ENCODE measurements around the gene ATP2A3.
"Not testable (repeated sequence)": the region's sequence is repeated elsewhere in the genome, so short reads cannot be mapped to it uniquely, and the experiment has no call there.

Gene ATP2A3

GRCh38 chr17:3964203-3965117, at the start of gene ATP2A3:
Gene ATP2A3, minus strand, starts transcription at chr17:3964437. Its CDS starts 146 bp downstream, at chr17:3964291.
- no peak for DNase-seq

- no peak for DNase-seq
Measured at GRCh38 chr17:4010754-4011153, 46.5 kb upstream of the ATP2A3 start.

- no peak for DNase-seq
Measured at GRCh38 chr17:4009186-4009785, 45.0 kb upstream of the ATP2A3 start.

DNA sequence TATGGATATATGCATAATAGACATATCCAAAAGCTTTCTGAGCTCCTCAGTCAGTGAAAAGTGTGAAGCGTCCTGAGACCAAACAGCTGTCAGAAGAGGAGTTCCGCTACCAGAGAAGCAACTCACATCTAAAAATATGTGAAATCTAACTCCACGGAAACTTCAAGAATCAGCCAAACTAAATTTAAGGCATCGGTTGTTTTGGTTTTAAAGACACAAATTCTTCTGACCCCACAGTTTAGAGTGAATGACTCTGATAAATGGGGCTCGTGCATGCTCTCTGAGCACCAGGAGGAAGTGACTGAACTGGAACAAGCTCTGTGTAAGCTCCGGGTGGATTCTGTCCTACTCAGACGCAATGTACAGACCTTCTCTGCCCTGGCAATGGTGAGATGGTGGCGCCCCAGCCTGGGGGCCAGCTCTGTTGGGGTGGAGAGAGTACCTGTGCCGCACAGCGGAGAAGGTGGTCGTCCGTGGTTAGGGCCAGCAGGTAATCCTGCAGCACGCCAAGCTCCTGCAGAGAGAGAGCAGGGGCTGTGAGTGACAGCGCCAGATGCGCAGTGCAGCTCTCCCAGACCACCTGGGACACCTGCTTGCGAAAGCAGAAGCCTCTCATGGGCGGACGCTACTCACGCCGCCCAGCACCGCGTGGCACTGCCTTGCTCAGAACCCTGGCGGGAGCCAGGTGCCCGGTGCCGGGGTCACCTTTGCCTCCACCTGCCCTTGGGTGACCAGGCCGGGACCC, 44.4 kb upstream of the ATP2A3 start:
- no peak for DNase-seq

GRCh38 chr17:4008082-4008435, 43.8 kb upstream of the ATP2A3 start:
- no peak for DNase-seq

GRCh38 chr17:4007346-4008081, 43.3 kb upstream of the ATP2A3 start:
- no peak for DNase-seq

DNA sequence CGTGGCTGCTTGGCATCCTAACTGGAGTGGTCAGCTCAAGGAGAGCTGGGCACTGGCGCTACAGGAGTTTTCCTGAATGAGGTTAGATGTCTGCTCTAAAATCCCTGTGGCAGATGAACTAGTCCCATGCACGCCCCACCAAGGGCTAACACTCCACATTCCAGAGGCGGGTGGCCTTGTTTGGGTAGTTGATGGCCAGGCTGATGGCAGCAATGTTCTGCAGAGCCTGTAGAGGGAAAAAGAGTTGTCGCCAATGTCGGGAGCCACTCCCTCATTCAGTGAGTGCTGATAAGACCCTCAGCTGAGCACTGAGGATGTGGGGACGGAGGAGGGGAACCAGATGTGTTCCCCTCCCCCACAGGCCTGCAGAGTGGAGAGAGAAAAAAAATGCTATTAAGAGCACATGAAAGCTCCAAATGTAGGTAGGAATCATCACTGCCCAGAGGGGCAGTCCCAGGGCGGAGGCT, 42.5 kb upstream of the ATP2A3 start:
- DNase-seq: no peak

DNA sequence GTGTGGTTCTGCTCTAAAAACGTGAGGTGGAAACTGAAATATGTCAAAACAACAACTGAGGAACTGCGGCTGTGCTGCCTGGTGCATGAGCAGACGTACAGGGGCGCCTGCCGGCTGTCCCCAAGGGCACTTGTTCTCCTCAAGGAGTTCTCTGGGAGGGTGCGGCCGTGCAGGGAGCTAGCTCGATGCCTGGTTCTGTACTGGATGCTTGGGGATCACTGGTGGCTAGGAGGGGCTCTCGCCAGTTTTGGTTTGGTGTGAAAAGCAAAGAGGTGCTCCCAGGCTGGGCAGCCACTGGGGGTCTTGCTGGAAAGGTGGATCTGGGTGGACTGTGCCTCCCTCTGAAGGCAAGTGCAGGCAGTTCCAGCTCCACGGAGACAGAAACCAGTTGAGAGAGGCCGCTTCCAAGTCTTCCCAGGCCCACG, 41.9 kb upstream of the ATP2A3 start:
- DNase-seq: no peak

GRCh38 chr17:4005296-4006164, 41.3 kb upstream of the ATP2A3 start:
- no peak for DNase-seq

DNA sequence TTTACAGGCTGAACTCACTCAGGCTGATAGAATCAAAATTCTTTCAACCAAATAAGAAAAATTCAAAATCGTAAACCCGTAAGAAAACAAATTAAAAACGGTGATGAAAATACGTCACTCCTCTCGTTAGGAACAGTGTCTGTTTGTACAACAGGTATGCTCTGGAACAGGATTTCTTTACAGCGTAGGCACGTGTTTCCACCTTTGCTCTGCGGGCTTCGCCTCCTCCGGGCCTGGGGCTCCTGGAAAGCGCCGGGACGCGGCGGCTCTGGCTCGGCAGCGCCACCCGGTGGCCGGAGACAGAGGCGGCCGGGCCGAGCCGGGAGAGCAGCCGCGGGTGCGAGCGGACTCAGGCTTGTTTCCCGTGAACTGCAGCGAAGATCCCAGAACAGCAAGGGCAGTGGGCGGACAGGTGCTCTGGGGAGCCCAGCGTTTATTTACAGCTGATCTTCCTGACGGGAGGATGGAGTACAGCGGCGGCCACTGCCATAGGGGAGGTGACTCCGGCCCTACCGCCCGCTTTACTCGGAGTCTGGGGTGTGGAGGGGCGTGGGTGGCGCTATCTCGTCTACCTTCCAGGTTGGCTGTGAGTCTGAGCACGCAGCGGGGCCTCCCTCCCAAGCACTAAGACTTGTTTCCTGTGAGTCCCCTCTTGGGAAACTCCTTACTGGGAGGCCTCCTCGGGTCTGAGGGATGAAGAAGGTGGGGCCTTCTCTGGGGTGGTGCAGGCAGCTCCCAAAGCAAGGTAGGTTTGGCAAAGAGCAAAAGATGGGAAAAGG, 40.5 kb upstream of the ATP2A3 start:
- no peak for DNase-seq

DNA sequence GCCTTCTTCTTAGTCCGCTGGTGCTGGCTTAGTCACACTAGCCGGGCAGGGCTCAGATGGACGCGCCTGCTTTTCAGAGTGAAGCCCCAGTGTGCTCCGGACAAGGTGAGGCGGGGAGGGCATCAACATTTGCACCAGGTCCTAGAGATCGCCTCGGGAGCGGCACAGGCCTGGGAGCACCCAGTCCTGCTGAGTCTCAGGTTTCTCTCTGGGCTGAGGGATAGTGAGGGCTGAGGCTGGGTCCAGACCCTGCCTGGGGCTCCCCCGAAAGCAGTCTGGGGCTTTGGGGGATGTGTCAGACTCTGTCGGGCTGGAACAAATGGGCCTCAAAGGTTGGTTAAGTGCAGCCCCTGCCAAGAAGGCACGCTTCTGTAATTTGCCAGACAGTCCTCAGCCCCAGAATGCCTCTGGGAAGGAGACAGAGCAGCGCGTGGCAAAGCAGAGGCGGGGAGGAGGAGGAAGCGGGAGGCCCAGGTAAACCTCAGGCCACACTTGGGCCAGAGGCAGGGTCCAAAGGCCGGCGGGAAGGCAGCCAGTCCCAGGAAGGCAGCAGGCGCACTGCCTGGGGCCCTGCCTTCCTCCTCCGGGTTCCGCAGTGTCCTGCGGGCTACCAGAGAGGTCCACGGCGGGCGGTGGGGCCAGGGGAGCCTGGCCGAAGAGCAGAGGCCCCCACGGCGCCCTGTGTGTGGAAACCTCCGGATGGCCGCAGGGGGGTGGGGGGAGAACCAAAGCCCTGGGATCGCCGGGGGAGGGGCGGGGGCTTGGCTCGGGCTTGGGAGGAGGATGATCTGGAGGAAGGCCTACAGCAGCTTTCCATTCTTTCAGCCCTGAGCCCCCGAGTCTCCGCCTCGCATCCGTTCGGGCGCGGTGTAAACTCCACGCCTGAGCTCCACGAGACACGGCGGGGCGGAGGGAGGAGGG, 39.5 kb upstream of the ATP2A3 start:
- no peak for DNase-seq

DNA sequence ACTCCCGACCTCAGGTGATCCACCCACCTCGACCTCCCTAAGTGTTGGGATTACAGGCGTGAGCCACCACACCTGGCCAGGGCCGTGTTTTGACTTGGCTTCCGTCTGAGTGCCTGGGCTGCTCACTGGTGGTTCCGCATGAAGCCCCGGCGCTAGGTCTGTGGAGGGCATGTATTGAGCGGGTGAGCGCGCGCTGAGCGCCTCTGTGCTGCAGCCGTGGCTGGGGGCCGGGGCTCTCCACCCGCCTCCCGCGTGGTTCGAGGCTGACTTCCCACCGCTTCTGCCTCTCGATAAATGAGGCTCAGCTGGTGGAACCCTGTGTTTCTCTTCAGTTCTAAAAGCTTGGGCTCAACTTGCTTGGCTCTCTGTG, 38.9 kb upstream of the ATP2A3 start:
- no peak for DNase-seq

- no peak for DNase-seq
Measured at GRCh38 chr17:4001048-4001590, 36.9 kb upstream of the ATP2A3 start.

- DNase-seq: no peak
Measured at GRCh38 chr17:3998436-3998835, 34.2 kb upstream of the ATP2A3 start.

- no peak for DNase-seq
Measured at GRCh38 chr17:3995067-3995466, 30.8 kb upstream of the ATP2A3 start.

DNA sequence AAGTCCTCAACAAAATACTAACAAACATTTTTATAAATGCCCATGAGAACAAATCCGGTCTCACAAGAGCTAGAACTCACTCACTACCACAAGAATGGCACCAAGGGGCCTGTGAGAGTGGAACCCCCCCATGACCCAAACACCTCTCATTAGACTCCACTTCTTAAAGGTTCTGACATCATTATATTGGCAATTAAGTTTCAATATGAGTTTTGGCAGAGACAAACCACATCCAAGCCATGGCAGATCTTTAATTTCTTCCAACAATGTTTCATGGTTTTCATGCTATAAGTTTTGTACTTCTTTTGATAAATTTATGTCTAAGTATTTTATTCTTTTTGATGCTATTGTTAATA, 30.0 kb upstream of the ATP2A3 start:
- DNase-seq: no peak

DNA sequence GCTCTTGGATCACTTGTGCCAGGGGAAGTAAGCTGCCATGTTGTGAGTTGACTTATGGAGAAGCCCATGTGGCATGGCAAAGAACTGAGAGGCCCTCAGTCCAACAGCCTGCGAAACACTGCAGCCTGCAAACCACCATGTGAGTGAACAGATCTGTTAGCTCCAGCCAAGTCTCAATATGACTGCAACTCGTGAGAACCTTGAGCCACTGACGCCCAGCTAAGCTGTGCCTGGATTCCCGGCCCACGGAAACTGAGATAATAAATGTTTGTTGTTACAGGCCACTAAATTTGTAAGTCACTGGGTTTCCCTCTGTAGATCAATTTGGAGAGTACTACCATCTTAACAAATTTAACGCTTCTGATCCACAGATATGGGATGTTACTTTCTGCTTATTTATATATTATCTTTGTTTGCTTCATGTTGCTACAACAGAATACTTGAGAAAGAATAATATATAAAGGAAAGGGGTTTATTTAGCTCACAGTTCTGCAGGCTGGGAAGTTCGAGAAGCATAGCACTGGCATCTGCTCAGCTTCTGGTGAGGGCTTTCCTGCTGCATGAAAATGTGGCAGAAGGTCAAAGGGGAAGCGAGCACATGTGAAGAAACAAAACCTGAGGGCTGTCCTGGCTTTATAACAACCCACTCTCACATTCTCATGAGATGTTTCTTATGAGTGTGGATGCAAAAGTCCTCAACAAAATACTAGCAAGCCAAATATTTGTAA, 29.4 kb upstream of the ATP2A3 start:
- DNase-seq: no peak

- no peak for DNase-seq
Measured at GRCh38 chr17:3992370-3992769, 28.1 kb upstream of the ATP2A3 start.

GRCh38 chr17:3991699-3992098, 27.5 kb upstream of the ATP2A3 start:
- not testable (repeated sequence) for DNase-seq
